ENCODE measurements around the gene DAP.
"Not testable (repeated sequence)": the region's sequence is repeated elsewhere in the genome, so short reads cannot be mapped to it uniquely, and the experiment has no call there.

Gene DAP

GRCh38 chr5:10719965-10720364 is 41.1 kb downstream of the DAP start:
- H3K4me3 ChIP-seq (ENCODE audit: low read depth, low read length), result no peak overlapping the region
- H3K79me2 ChIP-seq, result peaks cover 28% of the 10 kb centered on the region
- no peak overlapping the region for H3K9ac ChIP-seq
- no peak overlapping the region for H2AFZ ChIP-seq
- TF ChIP-seq CTCF (IDR thresholded peaks at IDR 0.05), result no peak
- no peaks in the 10 kb centered on the region for H3K9me3 ChIP-seq (ENCODE audit: control insufficient read depth, low read length)
- H3K4me1 ChIP-seq, result no peaks in the 10 kb centered on the region
- no peaks in the 10 kb centered on the region for H3K36me3 ChIP-seq (ENCODE audit: control insufficient read depth, insufficient read depth, low read length)
- no peak overlapping the region for H3K27ac ChIP-seq
- no peaks in the 10 kb centered on the region for H3K27me3 ChIP-seq (ENCODE audit: control insufficient read depth, insufficient read depth, low read length)
- no peak overlapping the region for H3K4me2 ChIP-seq (ENCODE audit: low read length)

GRCh38 chr5:10718617-10719016 is 42.4 kb downstream of the DAP start:
- not testable (repeated sequence) for H3K9me3 ChIP-seq (ENCODE audit: control insufficient read depth, low read length); H3K4me3 ChIP-seq (ENCODE audit: low read depth, low read length); H3K36me3 ChIP-seq (ENCODE audit: control insufficient read depth, insufficient read depth, low read length); H2AFZ ChIP-seq; H3K9ac ChIP-seq; H3K4me1 ChIP-seq; H3K27me3 ChIP-seq (ENCODE audit: control insufficient read depth, insufficient read depth, low read length); H3K4me2 ChIP-seq (ENCODE audit: low read length); H3K27ac ChIP-seq
- peaks cover 29% of the 10 kb centered on the region for H3K79me2 ChIP-seq

- not testable (repeated sequence) for H3K36me3 ChIP-seq (ENCODE audit: control insufficient read depth, insufficient read depth, low read length); H3K9ac ChIP-seq; H3K4me2 ChIP-seq (ENCODE audit: low read length); H2AFZ ChIP-seq; H3K9me3 ChIP-seq (ENCODE audit: control insufficient read depth, low read length); H3K4me3 ChIP-seq (ENCODE audit: low read depth, low read length); H3K27me3 ChIP-seq (ENCODE audit: control insufficient read depth, insufficient read depth, low read length); H3K4me1 ChIP-seq; H3K27ac ChIP-seq
- H3K79me2 ChIP-seq, result peaks cover 32% of the 10 kb centered on the region
Observed at GRCh38 chr5:10716825-10717224, 44.2 kb downstream of the DAP start.

GRCh38 chr5:10715605-10716290 is 45.3 kb downstream of the DAP start:
- Histone ChIP-seq H3K27me3 (ENCODE audit: control insufficient read depth, insufficient read depth, low read length) (no peaks in the 10 kb centered on the region), H3K9me3 (ENCODE audit: control insufficient read depth, low read length) (no peaks in the 10 kb centered on the region), H3K36me3 (ENCODE audit: control insufficient read depth, insufficient read depth, low read length) (no peaks in the 10 kb centered on the region), H3K79me2 (peaks cover 24% of the 10 kb centered on the region), H2AFZ (no peak overlapping the region), H3K27ac (no peak overlapping the region), H3K4me2 (ENCODE audit: low read length) (no peak overlapping the region), H3K4me1 (no peaks in the 10 kb centered on the region), H3K9ac (no peak overlapping the region), H3K4me3 (ENCODE audit: low read depth, low read length) (no peak overlapping the region)
- TF ChIP-seq CTCF (IDR thresholded peaks at IDR 0.05), result no peak

GRCh38 chr5:10712574-10713366 is 48.3 kb downstream of the DAP start:
- no peak overlapping the region for H3K9ac ChIP-seq
- no peak for TF ChIP-seq CTCF (IDR thresholded peaks at IDR 0.05)
- H3K4me3 ChIP-seq (ENCODE audit: low read depth, low read length), result no peak overlapping the region
- H3K36me3 ChIP-seq (ENCODE audit: control insufficient read depth, insufficient read depth, low read length), result no peaks in the 10 kb centered on the region
- no peak overlapping the region for H3K4me2 ChIP-seq (ENCODE audit: low read length)
- H2AFZ ChIP-seq, result no peak overlapping the region
- H3K27ac ChIP-seq, result no peak overlapping the region
- no peaks in the 10 kb centered on the region for H3K27me3 ChIP-seq (ENCODE audit: control insufficient read depth, insufficient read depth, low read length)
- H3K79me2 ChIP-seq, result peaks cover 17% of the 10 kb centered on the region
- no peaks in the 10 kb centered on the region for H3K4me1 ChIP-seq
- no peaks in the 10 kb centered on the region for H3K9me3 ChIP-seq (ENCODE audit: control insufficient read depth, low read length)

All from parathyroid adenoma (tissue), 2 donors.